ENCODE measurements around the gene PARN.

PARN gene

DNA sequence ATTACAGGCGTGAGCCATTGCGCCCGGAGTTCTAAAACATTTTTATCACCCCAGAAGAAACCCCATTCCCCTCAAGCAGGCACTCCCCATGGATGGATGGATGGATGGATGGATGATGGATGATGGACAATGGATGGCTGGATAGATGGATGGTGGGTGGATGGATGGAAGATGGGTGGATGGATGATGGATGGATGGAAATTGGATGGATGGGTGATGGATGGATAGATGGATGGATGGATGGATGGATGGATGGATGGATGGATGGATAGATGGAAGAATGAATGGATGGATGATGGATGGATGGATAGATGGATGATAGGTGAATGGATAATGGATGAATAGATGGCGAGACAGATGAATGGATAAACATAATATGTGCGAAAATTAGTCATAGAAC is 47.6 kb upstream of the PARN start:
- TF ChIP-seq, protein P1, sequence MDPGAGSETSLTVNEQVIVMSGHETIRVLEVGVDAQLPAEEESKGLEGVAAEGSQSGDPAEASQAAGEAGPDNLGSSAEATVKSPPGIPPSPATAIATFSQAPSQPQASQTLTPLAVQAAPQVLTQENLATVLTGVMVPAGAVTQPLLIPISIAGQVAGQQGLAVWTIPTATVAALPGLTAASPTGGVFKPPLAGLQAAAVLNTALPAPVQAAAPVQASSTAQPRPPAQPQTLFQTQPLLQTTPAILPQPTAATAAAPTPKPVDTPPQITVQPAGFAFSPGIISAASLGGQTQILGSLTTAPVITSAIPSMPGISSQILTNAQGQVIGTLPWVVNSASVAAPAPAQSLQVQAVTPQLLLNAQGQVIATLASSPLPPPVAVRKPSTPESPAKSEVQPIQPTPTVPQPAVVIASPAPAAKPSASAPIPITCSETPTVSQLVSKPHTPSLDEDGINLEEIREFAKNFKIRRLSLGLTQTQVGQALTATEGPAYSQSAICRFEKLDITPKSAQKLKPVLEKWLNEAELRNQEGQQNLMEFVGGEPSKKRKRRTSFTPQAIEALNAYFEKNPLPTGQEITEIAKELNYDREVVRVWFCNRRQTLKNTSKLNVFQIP (CRISPR knock-in tag; IDR thresholded peaks at IDR 0.05; ENCODE audit: borderline replicate concordance, low read depth): no peak
- no peak for TF ChIP-seq RARB (CRISPR knock-in tag; IDR thresholded peaks at IDR 0.05)
- no peak for TF ChIP-seq ZNF70 (CRISPR knock-in tag; IDR thresholded peaks at IDR 0.05)

DNA sequence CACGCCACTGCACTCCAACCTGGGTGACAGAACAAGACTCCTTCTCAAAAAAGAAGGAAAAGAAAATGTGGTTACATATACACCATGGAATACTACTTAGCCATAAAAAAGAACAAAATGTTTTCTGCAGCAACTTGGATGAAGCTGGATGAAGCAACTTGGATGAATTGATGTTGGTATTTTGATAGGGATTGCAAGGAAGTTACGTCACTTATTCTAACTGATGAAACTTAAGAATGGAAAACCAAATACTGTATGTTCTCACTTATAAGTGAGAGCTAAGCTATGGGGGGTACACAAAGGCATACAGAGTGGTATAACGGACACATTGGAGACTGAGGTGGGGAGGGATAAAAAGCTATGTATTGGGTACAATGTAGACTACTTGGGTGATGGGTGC is 46.6 kb upstream of the PARN start:
- TF ChIP-seq ZNF565 (CRISPR knock-in tag; conservative IDR thresholded peaks at IDR 0.05; ENCODE audit: low read depth) (no peak), ISL1 (CRISPR knock-in tag; IDR thresholded peaks at IDR 0.05) (no peak), BACH2 (CRISPR knock-in tag; IDR thresholded peaks at IDR 0.05; ENCODE audit: borderline replicate concordance) (no peak), RARB (CRISPR knock-in tag; IDR thresholded peaks at IDR 0.05) (no peak), OSR1 (CRISPR knock-in tag; IDR thresholded peaks at IDR 0.05) (no peak), PPARA (CRISPR knock-in tag; IDR thresholded peaks at IDR 0.05; ENCODE audit: borderline replicate concordance) (no peak), ZC3H10 (CRISPR knock-in tag; IDR thresholded peaks at IDR 0.05) (no peak), ZFP30 (CRISPR knock-in tag; IDR thresholded peaks at IDR 0.05) (no peak), TCF4 (CRISPR knock-in tag; IDR thresholded peaks at IDR 0.05; ENCODE audit: borderline replicate concordance) (no peak), SNAI2 (CRISPR knock-in tag; IDR thresholded peaks at IDR 0.05) (no peak), ZNF8 (CRISPR knock-in tag; IDR thresholded peaks at IDR 0.05) (no peak), ARNTL (CRISPR knock-in tag; IDR thresholded peaks at IDR 0.05; ENCODE audit: borderline replicate concordance, low read depth) (no peak), CSDC2 (CRISPR knock-in tag; IDR thresholded peaks at IDR 0.05) (no peak), GLIS3 (CRISPR knock-in tag; IDR thresholded peaks at IDR 0.05) (no peak), TOX (CRISPR knock-in tag; IDR thresholded peaks at IDR 0.05; ENCODE audit: borderline replicate concordance) (no peak), ESRRG (CRISPR knock-in tag; IDR thresholded peaks at IDR 0.05) (no peak)
- TF ChIP-seq, protein P1 (CRISPR knock-in tag; IDR thresholded peaks at IDR 0.05; ENCODE audit: borderline replicate concordance, low read depth): no peak
- TF ChIP-seq, protein P2, sequence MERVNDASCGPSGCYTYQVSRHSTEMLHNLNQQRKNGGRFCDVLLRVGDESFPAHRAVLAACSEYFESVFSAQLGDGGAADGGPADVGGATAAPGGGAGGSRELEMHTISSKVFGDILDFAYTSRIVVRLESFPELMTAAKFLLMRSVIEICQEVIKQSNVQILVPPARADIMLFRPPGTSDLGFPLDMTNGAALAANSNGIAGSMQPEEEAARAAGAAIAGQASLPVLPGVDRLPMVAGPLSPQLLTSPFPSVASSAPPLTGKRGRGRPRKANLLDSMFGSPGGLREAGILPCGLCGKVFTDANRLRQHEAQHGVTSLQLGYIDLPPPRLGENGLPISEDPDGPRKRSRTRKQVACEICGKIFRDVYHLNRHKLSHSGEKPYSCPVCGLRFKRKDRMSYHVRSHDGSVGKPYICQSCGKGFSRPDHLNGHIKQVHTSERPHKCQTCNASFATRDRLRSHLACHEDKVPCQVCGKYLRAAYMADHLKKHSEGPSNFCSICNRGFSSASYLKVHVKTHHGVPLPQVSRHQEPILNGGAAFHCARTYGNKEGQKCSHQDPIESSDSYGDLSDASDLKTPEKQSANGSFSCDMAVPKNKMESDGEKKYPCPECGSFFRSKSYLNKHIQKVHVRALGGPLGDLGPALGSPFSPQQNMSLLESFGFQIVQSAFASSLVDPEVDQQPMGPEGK (CRISPR knock-in tag; IDR thresholded peaks at IDR 0.05; ENCODE audit: borderline replicate concordance): no peak
- TF ChIP-seq, protein P3, sequence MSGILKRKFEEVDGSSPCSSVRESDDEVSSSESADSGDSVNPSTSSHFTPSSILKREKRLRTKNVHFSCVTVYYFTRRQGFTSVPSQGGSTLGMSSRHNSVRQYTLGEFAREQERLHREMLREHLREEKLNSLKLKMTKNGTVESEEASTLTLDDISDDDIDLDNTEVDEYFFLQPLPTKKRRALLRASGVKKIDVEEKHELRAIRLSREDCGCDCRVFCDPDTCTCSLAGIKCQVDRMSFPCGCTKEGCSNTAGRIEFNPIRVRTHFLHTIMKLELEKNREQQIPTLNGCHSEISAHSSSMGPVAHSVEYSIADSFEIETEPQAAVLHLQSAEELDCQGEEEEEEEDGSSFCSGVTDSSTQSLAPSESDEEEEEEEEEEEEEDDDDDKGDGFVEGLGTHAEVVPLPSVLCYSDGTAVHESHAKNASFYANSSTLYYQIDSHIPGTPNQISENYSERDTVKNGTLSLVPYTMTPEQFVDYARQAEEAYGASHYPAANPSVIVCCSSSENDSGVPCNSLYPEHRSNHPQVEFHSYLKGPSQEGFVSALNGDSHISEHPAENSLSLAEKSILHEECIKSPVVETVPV (CRISPR knock-in tag; IDR thresholded peaks at IDR 0.05): no peak
- no peak for ATAC-seq

More for the DNA sequence above, 47.6 kb upstream of the PARN start:
- ATAC-seq: no peak

DNA sequence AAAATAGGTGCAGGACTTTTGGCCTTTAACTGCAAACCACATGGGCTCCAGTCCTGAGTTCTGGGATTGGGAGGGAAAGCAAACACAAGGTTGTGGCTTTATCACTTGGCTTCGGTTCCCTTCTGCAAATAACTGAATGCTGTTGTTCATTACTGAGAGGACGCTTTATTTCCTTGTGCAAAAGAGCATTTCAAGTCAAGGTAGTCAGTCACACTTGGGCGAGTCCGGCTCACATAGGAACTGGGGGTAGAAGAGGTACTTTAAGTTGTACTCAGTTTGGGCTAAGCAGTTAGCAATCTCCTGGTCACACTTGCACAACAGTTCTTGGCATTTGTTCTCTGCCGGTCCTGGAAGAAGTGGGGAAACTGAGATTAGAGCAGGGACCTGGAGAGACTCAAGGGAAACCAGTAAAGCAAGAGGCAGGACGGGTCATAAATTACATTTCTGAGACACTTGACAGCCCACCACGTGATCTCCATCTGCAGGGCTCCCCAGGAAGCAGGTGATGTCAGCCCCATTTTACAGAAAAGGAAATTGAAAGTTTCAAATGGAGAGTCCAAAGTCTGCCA is 42.4 kb upstream of the PARN start:
- ATAC-seq: peak; percentile 15; the same call in 1 of the 3 replicates
- TF ChIP-seq RARB (CRISPR knock-in tag; IDR thresholded peaks at IDR 0.05): no peak
- TF ChIP-seq BACH2 (CRISPR knock-in tag; IDR thresholded peaks at IDR 0.05; ENCODE audit: borderline replicate concordance): no peak
- no peak for TF ChIP-seq GLIS3 (CRISPR knock-in tag; IDR thresholded peaks at IDR 0.05)
- TF ChIP-seq TOX (CRISPR knock-in tag; IDR thresholded peaks at IDR 0.05; ENCODE audit: borderline replicate concordance): no peak
- TF ChIP-seq CSDC2 (CRISPR knock-in tag; IDR thresholded peaks at IDR 0.05): no peak
- TF ChIP-seq ZNF8 (CRISPR knock-in tag; IDR thresholded peaks at IDR 0.05): no peak
- TF ChIP-seq, protein P4, sequence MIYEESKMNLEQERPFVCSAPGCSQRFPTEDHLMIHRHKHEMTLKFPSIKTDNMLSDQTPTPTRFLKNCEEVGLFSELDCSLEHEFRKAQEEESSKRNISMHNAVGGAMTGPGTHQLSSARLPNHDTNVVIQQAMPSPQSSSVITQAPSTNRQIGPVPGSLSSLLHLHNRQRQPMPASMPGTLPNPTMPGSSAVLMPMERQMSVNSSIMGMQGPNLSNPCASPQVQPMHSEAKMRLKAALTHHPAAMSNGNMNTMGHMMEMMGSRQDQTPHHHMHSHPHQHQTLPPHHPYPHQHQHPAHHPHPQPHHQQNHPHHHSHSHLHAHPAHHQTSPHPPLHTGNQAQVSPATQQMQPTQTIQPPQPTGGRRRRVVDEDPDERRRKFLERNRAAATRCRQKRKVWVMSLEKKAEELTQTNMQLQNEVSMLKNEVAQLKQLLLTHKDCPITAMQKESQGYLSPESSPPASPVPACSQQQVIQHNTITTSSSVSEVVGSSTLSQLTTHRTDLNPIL (CRISPR knock-in tag; IDR thresholded peaks at IDR 0.05; ENCODE audit: low read depth): no peak
- TF ChIP-seq, protein P5, sequence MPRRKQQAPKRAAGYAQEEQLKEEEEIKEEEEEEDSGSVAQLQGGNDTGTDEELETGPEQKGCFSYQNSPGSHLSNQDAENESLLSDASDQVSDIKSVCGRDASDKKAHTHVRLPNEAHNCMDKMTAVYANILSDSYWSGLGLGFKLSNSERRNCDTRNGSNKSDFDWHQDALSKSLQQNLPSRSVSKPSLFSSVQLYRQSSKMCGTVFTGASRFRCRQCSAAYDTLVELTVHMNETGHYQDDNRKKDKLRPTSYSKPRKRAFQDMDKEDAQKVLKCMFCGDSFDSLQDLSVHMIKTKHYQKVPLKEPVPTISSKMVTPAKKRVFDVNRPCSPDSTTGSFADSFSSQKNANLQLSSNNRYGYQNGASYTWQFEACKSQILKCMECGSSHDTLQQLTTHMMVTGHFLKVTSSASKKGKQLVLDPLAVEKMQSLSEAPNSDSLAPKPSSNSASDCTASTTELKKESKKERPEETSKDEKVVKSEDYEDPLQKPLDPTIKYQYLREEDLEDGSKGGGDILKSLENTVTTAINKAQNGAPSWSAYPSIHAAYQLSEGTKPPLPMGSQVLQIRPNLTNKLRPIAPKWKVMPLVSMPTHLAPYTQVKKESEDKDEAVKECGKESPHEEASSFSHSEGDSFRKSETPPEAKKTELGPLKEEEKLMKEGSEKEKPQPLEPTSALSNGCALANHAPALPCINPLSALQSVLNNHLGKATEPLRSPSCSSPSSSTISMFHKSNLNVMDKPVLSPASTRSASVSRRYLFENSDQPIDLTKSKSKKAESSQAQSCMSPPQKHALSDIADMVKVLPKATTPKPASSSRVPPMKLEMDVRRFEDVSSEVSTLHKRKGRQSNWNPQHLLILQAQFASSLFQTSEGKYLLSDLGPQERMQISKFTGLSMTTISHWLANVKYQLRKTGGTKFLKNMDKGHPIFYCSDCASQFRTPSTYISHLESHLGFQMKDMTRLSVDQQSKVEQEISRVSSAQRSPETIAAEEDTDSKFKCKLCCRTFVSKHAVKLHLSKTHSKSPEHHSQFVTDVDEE (CRISPR knock-in tag; IDR thresholded peaks at IDR 0.05): no peak
- TF ChIP-seq ESRRG (CRISPR knock-in tag; IDR thresholded peaks at IDR 0.05): no peak
- TF ChIP-seq ISL1 (CRISPR knock-in tag; IDR thresholded peaks at IDR 0.05): no peak
- no peak for TF ChIP-seq OSR1 (CRISPR knock-in tag; IDR thresholded peaks at IDR 0.05)
- no peak for TF ChIP-seq ZFP30 (CRISPR knock-in tag; IDR thresholded peaks at IDR 0.05)
- TF ChIP-seq, protein P2 (CRISPR knock-in tag; IDR thresholded peaks at IDR 0.05; ENCODE audit: borderline replicate concordance): no peak
- no peak for TF ChIP-seq PPARA (CRISPR knock-in tag; IDR thresholded peaks at IDR 0.05; ENCODE audit: borderline replicate concordance)
- no peak for TF ChIP-seq ZNF70 (CRISPR knock-in tag; IDR thresholded peaks at IDR 0.05)
- TF ChIP-seq, protein P3 (CRISPR knock-in tag; IDR thresholded peaks at IDR 0.05): no peak

Measured in SK-N-SH treated with all-trans-retinoic acid at 6 μM for 48 hours (cell line).